Upper lobe of left lung (tissue), 4 donors: ENCODE data around the gene RBM20.

Source experiments
- CTCF ChIP-seq, 6 experiments: fragments of 450-650 bp in 4 of 6; fragments of 200-600 bp in 2 of 6; sonication (generic) in 2 of 6; IDR thresholded peaks; one replicate each; pipeline ENCODE4 v1.5.1; 2016 to 2019; ENCODE audit warnings: antibody characterized with exemption in 6 of 6
- POLR2A ChIP-seq, 4 donors: fragments of 450-650 bp; IDR thresholded peaks; one replicate each; pipeline ENCODE4 v1.5.1; 2016 to 2017; ENCODE audit warnings: antibody characterized with exemption in 4 of 4, mild to moderate bottlenecking in 2 of 4
- POLR2AphosphoS5 ChIP-seq, 2 donors: sonication (generic); formaldehyde crosslinking; IDR thresholded peaks; one replicate each; pipeline ENCODE4 v1.5.1; 2017; ENCODE audit warnings: antibody characterized with exemption in 2 of 2

- no peak for TF ChIP-seq POLR2A (IDR thresholded peaks at IDR 0.05)
- TF ChIP-seq CTCF (IDR thresholded peaks at IDR 0.05): no peak
- no peak for TF ChIP-seq POLR2AphosphoS5 (IDR thresholded peaks at IDR 0.05)
These were observed 177.4 kb downstream of the RBM20 start for GRCh38 chr10:110821508-110821907.
